ENCODE measurements around the gene EIF5A2.

The EIF5A2 gene

DNA sequence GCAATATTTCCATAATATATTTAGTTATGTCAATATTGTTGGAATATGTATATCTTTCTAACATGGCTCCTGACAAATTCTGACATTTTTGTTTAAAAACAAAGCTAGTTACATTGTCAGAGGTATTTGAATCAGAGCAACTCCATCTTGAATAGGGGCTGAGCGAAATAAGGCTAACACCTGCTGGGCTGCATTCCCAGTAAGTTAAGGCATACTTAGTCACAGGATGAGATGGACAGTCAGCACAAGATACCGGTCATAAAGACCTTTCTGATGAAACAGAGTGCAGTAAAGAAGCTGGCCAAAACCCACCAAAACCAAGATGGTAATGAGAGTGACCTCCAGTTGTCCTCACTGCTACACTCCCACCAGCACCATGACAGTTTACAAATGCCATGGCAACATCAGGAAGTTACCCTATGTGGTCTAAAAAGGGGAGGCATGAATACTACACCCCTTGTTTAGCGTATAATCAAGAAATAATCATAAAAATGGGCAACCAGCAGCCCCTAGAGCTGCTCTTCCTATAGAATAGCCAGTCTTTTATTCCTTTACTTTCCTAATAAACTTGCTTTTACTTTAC lies 68.8 kb downstream of the EIF5A2 start:
- Histone ChIP-seq H3K9me3 (no peaks in the 10 kb centered on the region), H3K4me3 (no peak overlapping the region), H3K36me3 (no peaks in the 10 kb centered on the region), H3K4me1 (no peaks in the 10 kb centered on the region), H3K27me3 (peaks cover 0 to 2% of the 10 kb centered on the region in 2 donors), H3K27ac (no peak overlapping the region)
- no peak for DNase-seq
- TF ChIP-seq, protein P1, sequence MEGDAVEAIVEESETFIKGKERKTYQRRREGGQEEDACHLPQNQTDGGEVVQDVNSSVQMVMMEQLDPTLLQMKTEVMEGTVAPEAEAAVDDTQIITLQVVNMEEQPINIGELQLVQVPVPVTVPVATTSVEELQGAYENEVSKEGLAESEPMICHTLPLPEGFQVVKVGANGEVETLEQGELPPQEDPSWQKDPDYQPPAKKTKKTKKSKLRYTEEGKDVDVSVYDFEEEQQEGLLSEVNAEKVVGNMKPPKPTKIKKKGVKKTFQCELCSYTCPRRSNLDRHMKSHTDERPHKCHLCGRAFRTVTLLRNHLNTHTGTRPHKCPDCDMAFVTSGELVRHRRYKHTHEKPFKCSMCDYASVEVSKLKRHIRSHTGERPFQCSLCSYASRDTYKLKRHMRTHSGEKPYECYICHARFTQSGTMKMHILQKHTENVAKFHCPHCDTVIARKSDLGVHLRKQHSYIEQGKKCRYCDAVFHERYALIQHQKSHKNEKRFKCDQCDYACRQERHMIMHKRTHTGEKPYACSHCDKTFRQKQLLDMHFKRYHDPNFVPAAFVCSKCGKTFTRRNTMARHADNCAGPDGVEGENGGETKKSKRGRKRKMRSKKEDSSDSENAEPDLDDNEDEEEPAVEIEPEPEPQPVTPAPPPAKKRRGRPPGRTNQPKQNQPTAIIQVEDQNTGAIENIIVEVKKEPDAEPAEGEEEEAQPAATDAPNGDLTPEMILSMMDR (IDR thresholded peaks at IDR 0.05), result no peak
- intact Hi-C loops (cut with DNase I; ENCODE audit: low total_unique reads), result no loop called here
